Measurements from ENCODE around the gene FBXO24. TPM values are rescaled to one million over a fixed set of nuclear protein-coding genes. Genes with fewer than 3 reads are reported as not detected.

FBXO24 gene
- total and polyA plus RNA-seq, 7 donors = 0.13 to 1.1 (median 0.30) TPM

DNA sequence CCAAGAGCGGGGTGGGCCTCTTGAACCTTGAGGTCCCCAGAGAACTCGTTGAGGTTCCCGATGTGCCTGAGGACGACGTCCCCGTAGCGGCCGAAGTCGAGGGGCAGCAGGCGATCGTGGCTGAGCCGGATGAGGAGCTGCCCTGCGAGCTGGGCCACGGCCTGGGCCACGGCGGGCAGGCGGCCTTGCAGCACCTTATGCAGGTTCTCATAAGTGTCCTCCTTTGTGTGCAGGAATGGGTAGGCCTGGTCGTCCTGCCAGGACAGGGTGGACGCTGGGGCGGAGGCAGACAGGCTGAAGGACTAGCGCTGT, 41.1 kb downstream of the FBXO24 start:
- H3K27ac ChIP-seq = no peak overlapping the region
- no peaks in the 10 kb centered on the region for H3K36me3 ChIP-seq (ENCODE audit: insufficient read depth in 1 of 2, low read depth in 1 of 2)
- TF ChIP-seq, protein P1, sequence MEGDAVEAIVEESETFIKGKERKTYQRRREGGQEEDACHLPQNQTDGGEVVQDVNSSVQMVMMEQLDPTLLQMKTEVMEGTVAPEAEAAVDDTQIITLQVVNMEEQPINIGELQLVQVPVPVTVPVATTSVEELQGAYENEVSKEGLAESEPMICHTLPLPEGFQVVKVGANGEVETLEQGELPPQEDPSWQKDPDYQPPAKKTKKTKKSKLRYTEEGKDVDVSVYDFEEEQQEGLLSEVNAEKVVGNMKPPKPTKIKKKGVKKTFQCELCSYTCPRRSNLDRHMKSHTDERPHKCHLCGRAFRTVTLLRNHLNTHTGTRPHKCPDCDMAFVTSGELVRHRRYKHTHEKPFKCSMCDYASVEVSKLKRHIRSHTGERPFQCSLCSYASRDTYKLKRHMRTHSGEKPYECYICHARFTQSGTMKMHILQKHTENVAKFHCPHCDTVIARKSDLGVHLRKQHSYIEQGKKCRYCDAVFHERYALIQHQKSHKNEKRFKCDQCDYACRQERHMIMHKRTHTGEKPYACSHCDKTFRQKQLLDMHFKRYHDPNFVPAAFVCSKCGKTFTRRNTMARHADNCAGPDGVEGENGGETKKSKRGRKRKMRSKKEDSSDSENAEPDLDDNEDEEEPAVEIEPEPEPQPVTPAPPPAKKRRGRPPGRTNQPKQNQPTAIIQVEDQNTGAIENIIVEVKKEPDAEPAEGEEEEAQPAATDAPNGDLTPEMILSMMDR (IDR thresholded peaks at IDR 0.05) = no peak
- peaks cover 8% of the 10 kb centered on the region for H3K4me1 ChIP-seq
- DNase-seq (no peak), ATAC-seq (peak in 1 of 4 donors; percentile 9)
- 72 to 79% (median 74%) methylated on average over 21 of the region's 21 CpGs for WGBS, 3 donors
- no peak overlapping the region for H3K4me3 ChIP-seq
- H3K9me3 ChIP-seq = no peaks in the 10 kb centered on the region
- intact Hi-C loops (cut with DNase I) = loop anchor here in 1 of 2 donors (5.0 kb wide), 1 partner anchor 45 kb away; the partner anchor contains the start of gene GNB2
- peaks cover 0 to 13% (median 2%) of the 10 kb centered on the region in 3 donors for H3K27me3 ChIP-seq (ENCODE audit: insufficient read depth in 3 of 3, low read length in 2 of 3)

DNA sequence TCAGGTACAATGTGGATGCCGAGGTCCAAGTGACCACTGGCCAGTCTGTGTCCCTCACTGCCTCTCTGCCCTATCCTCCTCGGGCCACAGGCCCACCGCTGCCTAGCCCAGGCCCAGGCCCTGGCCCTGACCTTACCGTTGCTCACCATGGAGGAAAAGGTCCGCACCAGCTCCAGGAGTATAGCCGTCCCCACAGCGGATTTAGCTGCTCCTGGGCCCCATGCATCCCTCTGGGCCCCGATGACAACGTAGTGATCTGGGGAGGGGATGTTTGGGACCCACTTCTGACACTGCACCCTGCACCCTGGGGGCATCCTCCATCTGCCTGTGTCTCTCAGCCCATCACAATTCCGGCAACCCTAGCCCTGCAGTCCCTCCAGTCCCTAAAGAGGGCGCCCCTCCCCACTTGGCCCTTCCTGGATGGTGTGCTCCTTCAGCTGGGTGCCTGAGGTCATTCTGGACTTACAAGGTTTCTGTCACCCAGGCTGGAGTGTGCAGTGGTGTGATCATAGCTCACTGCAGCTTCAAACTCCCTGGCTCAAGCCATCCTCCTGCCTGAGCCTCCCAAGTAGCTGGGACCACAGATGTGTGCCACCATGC, 43.1 kb downstream of the FBXO24 start:
- Histone ChIP-seq H3K27ac (no peak overlapping the region), H3K4me3 (no peak overlapping the region), H3K36me3 (ENCODE audit: insufficient read depth in 1 of 2, low read depth in 1 of 2) (no peaks in the 10 kb centered on the region), H3K27me3 (ENCODE audit: insufficient read depth in 3 of 3, low read length in 2 of 3) (peaks cover 0 to 26% (median 12%) of the 10 kb centered on the region in 3 donors), H3K9me3 (no peaks in the 10 kb centered on the region), H3K4me1 (peaks cover 15% of the 10 kb centered on the region)
- WGBS, 3 donors = 66 to 77% (median 69%) methylated on average over 11 of the region's 11 CpGs
- TF ChIP-seq, protein P1 (IDR thresholded peaks at IDR 0.05) = no peak
- ATAC-seq = no peak
- intact Hi-C loops (cut with DNase I) = loop anchor here in 1 of 2 donors (5.0 kb wide), 1 partner anchor 43 kb away; the partner anchor contains the start of gene GNB2
- DNase-seq = no peak

DNA sequence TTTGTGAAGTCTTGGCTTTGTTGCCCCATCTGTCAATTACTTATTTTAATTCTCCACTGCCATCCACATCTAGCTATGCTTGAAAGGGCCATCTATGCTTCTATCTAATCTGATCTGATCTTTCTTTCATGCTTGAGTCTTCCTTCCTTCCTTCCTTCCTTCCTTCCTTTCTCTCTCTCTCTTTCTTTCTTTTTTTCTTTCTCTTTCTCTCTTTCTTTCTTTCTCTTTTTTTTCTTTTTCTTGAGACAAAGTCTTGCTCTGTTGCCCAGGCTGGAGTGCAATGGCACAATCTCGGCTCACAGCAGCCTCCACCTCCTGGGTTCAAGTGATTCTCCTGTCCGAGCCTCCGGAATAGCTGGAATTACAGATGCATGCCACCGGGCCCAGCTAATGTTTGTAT, 43.9 kb downstream of the FBXO24 start:
- H3K4me3 ChIP-seq = no peak overlapping the region
- DNase-seq = no peak
- TF ChIP-seq, protein P1 (IDR thresholded peaks at IDR 0.05) = no peak
- H3K4me1 ChIP-seq = peaks cover 15% of the 10 kb centered on the region
- intact Hi-C loops (cut with DNase I) = loop anchor here in 1 of 2 donors (5.0 kb wide), 1 partner anchor 62 kb away; the partner anchor contains the start of gene GIGYF1
- H3K9me3 ChIP-seq = no peaks in the 10 kb centered on the region
- no peak for ATAC-seq
- WGBS, 3 donors = 87 to 93% (median 91%) methylated on average over 4 of the region's 4 CpGs
- H3K27ac ChIP-seq = no peak overlapping the region
- no peaks in the 10 kb centered on the region for H3K36me3 ChIP-seq (ENCODE audit: insufficient read depth in 1 of 2, low read depth in 1 of 2)
- peaks cover 0 to 31% (median 15%) of the 10 kb centered on the region in 3 donors for H3K27me3 ChIP-seq (ENCODE audit: insufficient read depth in 3 of 3, low read length in 2 of 3)

DNA sequence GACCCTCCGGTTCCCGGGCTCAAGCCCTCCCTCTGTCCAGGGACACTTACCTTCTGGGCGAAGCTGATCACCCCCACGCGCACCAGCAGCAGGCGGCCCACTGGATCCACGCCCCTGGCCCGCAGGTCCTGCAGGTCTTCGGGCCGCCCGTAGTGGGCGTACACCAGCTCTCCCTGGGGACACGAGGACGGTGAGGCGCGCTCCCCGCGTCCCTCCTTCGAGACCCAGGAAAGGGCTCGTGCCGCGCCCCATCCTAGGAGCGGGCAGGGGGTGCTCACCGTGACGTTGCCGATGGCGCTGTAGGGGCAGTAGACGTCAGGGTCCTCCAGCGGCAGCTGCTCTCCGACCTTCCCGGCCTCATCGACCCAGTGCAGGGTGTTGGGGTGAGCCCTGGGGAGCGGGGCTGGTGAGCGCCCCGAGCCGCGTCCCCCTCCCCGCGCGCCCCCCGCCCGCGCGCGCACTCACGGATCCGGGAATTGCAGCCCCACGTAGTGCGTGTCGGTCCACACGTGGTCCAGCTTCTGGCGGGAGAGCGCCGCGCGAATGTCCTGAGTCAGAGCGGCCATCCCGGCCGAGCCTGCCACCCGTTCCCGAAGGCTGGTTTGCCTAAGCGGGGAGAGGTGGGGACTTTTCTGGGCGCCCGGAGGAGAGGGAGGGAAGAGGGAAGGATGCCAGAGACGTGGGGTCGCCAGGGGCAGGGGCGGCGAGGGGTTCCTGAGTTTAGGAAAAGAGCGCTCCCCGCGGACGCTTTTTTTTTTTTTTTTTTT, 47.0 kb downstream of the FBXO24 start:
- Histone ChIP-seq H3K4me3 (peak overlapping the region; percentile 65), H3K36me3 (ENCODE audit: insufficient read depth in 1 of 2, low read depth in 1 of 2) (no peaks in the 10 kb centered on the region), H3K27me3 (ENCODE audit: insufficient read depth in 3 of 3, low read length in 2 of 3) (peaks cover 0 to 22% (median 17%) of the 10 kb centered on the region in 3 donors), H3K9me3 (no peaks in the 10 kb centered on the region), H3K27ac (no peak overlapping the region), H3K4me1 (peaks cover 7% of the 10 kb centered on the region)
- intact Hi-C loops (cut with DNase I) = loop anchor here in 1 of 2 donors (5.0 kb wide), 1 partner anchor 59 kb away; the partner anchor contains the start of gene GIGYF1
- 1 to 2% (median 1%) methylated on average over 56 to 72 of the region's 72 CpGs for WGBS, 3 donors
- peak; percentile 28 to 69 (median 58) for ATAC-seq
- peak; percentile 43 to 60 for DNase-seq
- TF ChIP-seq, protein P1 (IDR thresholded peaks at IDR 0.05) = no peak
